A673 (cell line): Measurements from ENCODE around the gene COBL. TPM values are rescaled to one million over a fixed set of nuclear protein-coding genes. Genes with fewer than 3 reads are reported as not detected.

Experiments
- BruUV-seq: library from RNA; stranded (reverse); fragments of 400-500 nt; replicated peaks from 2 replicates; lab custom pipeline; 2021; lab: Mats Ljungman, UMichigan
- CTCF ChIA-PET: fragments of 300-600 bp; sonication (Branson Sonifier 250); formaldehyde crosslinking; loops from one replicate; lab custom pipeline; 2022; ENCODE audit warnings: antibody characterized with exemption; lab: Charles Lee
- POLR2A ChIA-PET: fragments of 300-600 bp; sonication (Branson Sonifier 250); formaldehyde crosslinking; loops from one replicate; lab custom pipeline; 2022; ENCODE audit warnings: antibody characterized with exemption; ENCODE audit not compliant: low non-redundant PET; lab: Charles Lee
- DNase-seq: peaks from one replicate; pipeline ENCODE4 v3.0.0-alpha.2; 2015; ENCODE audit warnings: low spot score
- H3K27ac ChIP-seq: fragments of 200-600 bp; sonication (generic); 2 replicates; pipeline ENCODE4 v1.5.1; 2016; ENCODE audit warnings: mixed run types, low read depth, mild to moderate bottlenecking, mixed read lengths, antibody characterized with exemption, low read length; ENCODE audit not compliant: poor library complexity, severe bottlenecking
- H3K27me3 ChIP-seq: fragments of 200-600 bp; sonication (generic); replicated peaks from 2 replicates; pipeline ENCODE4 v1.6.1; 2017; ENCODE audit warnings: mixed run types, low read depth, mild to moderate bottlenecking, mixed read lengths, antibody characterized with exemption, low read length; ENCODE audit not compliant: insufficient read depth, poor library complexity
- H3K36me3 ChIP-seq: fragments of 200-600 bp; sonication (generic); 2 replicates; pipeline ENCODE4 v1.6.1; 2016; ENCODE audit warnings: mixed run types, mild to moderate bottlenecking, mixed read lengths, antibody characterized with exemption, low read length; ENCODE audit not compliant: insufficient read depth, poor library complexity, severe bottlenecking
- H3K4me1 ChIP-seq: fragments of 200-600 bp; sonication (generic); 2 replicates; pipeline ENCODE4 v1.6.1; 2017; ENCODE audit warnings: mixed run types, mild to moderate bottlenecking, mixed read lengths, antibody characterized with exemption, low read length; ENCODE audit not compliant: insufficient read depth, poor library complexity, severe bottlenecking
- H3K4me3 ChIP-seq: fragments of 200-600 bp; sonication (generic); 2 replicates; pipeline ENCODE4 v1.5.1; 2016; ENCODE audit warnings: low read depth, mixed run types, mild to moderate bottlenecking, mixed read lengths, low read length; ENCODE audit not compliant: poor library complexity, severe bottlenecking
- H3K9me3 ChIP-seq: fragments of 200-600 bp; sonication (generic); 2 replicates; pipeline ENCODE4 v1.6.1; 2016; ENCODE audit warnings: mixed run types, low read depth, mild to moderate bottlenecking, mixed read lengths, antibody characterized with exemption, low read length; ENCODE audit not compliant: poor library complexity, severe bottlenecking
- EZH2 ChIP-seq: fragments of 200-600 bp; sonication (generic); IDR thresholded peaks from 2 replicates; pipeline ENCODE4 v1.6.1; 2017; ENCODE audit warnings: borderline replicate concordance, low read depth, mild to moderate bottlenecking, mixed read lengths, antibody characterized with exemption, low read length; ENCODE audit not compliant: poor library complexity, severe bottlenecking
- intact Hi-C: fragments of 100-400 bp; cut with micrococcal nuclease; formaldehyde crosslinking; loops from one replicate; pipeline ENCODE4 v1.10.0; 2022; ENCODE audit not compliant: unreplicated experiment
- total RNA-seq: library from RNA; stranded (reverse); gene quantifications from 2 replicates; pipeline ENCODE4 v1.2.3, GENCODE V29; 2021
- TF ChIP-seq, protein P1 (sequence below): fragments of 300-800, 200-600 bp; sonication (generic); conservative IDR thresholded peaks from 2 replicates; pipeline ENCODE4 v1.5.1; 2017; ENCODE audit warnings: low read depth, mild to moderate bottlenecking, antibody characterized with exemption, low read length, moderate library complexity, mixed read lengths

The COBL gene
- total RNA-seq, 1 experiment from 2014 or later = not detected

DNA sequence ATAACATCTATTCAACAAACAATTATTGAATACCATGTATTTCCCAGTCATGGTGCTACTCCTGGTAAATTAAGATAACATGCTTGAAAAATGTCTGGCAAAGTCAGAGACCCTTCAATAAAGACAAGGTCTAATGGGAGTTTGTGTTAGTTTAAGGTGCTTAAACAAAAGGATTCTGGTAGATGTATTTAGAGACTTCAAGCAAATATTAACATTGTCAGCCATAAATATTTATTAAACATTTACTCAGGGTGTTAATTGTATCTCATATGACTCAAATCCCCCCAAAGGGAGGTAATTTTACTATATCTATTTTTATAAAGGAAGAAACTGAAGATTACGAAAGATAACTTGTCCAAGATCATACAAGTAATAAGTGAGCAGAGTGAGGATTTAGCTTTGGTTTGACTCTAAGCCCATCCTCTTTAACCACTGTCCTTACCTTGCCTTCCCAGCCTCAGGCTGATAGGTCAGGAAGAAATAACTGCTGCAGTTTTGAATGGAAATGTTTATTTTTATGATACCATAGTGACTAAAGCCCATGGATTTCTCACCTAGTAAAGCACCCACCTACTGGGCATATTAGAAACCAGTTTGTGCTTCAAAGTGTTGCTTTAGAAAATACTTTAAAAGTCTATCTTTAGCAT lies 215.4 kb downstream of the COBL start:
- Histone ChIP-seq H3K4me3 (no peak overlapping the region), H3K27me3 (no peaks in the 10 kb centered on the region), H3K4me1 (no peaks in the 10 kb centered on the region), H3K27ac (no peak overlapping the region), H3K36me3 (no peaks in the 10 kb centered on the region), H3K9me3 (peaks cover 14% of the 10 kb centered on the region)
- CTCF ChIA-PET = no interaction called here
- TF ChIP-seq EZH2 = no peak
- TF ChIP-seq, protein P1, sequence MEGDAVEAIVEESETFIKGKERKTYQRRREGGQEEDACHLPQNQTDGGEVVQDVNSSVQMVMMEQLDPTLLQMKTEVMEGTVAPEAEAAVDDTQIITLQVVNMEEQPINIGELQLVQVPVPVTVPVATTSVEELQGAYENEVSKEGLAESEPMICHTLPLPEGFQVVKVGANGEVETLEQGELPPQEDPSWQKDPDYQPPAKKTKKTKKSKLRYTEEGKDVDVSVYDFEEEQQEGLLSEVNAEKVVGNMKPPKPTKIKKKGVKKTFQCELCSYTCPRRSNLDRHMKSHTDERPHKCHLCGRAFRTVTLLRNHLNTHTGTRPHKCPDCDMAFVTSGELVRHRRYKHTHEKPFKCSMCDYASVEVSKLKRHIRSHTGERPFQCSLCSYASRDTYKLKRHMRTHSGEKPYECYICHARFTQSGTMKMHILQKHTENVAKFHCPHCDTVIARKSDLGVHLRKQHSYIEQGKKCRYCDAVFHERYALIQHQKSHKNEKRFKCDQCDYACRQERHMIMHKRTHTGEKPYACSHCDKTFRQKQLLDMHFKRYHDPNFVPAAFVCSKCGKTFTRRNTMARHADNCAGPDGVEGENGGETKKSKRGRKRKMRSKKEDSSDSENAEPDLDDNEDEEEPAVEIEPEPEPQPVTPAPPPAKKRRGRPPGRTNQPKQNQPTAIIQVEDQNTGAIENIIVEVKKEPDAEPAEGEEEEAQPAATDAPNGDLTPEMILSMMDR = no peak
- BruUV-seq = no TSS peak
- no peak for DNase-seq
- intact Hi-C loops = no loop called here
- POLR2A ChIA-PET = no interaction called here

DNA sequence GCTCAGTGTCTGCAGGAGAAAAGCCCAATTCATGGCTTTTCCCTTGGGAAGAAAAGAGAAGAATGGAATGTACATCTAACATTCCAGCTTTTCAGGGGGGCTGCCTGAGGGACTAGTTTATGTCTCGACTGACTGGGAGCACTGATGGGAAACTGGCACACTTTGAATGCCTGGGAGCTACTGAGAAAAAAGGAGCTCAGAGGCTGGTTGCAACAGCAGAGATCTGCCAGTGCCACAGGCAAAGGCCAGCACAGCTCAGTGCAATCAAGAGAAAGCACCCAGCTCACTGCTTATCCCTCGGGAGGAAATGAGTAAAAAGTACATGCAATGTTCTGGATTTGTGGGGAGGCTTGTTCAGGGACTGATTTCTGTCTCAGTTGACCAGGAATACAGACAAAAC lies 226.2 kb downstream of the COBL start:
- intact Hi-C loops = no loop called here
- TF ChIP-seq, protein P1 = no peak
- no peak for TF ChIP-seq EZH2
- BruUV-seq = no TSS peak
- H3K9me3 ChIP-seq = peaks cover 18% of the 10 kb centered on the region
- H3K36me3 ChIP-seq = no peaks in the 10 kb centered on the region
- no peak overlapping the region for H3K27ac ChIP-seq
- ChIA-PET POLR2A (no interaction called here), CTCF (no interaction called here)
- H3K4me1 ChIP-seq = no peaks in the 10 kb centered on the region
- H3K4me3 ChIP-seq = no peak overlapping the region
- no peaks in the 10 kb centered on the region for H3K27me3 ChIP-seq
- DNase-seq = no peak

DNA sequence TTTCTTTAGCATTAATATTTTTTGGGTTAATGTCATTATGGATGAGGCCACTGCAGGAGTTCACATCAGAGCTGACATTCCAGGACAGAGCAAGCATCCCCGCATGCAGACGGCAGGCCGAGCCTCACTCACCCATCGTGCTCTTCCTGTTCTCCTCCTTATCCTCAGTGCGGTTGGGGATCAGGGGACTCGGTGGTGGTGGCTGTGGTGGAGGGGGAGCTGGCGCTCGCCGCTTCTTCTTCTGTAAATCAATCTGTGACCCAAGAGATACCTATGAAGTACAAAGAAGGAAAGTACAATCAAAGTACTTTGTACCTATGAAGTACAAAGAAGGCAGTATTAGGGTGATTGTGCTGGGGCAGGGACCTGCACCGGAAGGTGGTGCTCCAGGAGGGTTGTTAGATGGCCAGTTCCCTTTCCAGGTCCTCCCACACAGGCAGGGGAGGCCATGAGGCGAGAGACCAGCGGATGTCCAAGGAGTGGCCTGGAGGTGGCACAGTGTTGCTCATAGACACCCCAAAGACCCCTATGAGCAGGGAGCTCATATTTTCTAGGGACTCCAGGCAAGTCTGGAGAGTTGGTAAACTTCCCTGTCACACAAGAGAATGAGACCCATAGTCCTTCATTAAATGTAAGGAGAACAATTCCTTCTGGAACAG lies 231.4 kb downstream of the COBL start:
- ChIA-PET CTCF (no interaction called here), POLR2A (no interaction called here)
- DNase-seq = no peak
- no peak overlapping the region for H3K27ac ChIP-seq
- TF ChIP-seq, protein P1 = no peak
- no peak for TF ChIP-seq EZH2
- H3K9me3 ChIP-seq = peaks cover 4% of the 10 kb centered on the region
- no TSS peak for BruUV-seq
- intact Hi-C loops = no loop called here
- H3K36me3 ChIP-seq = no peaks in the 10 kb centered on the region
- no peak overlapping the region for H3K4me3 ChIP-seq
- H3K4me1 ChIP-seq = no peaks in the 10 kb centered on the region
- no peaks in the 10 kb centered on the region for H3K27me3 ChIP-seq
